Measurements from ENCODE around the gene BPIFB3.

Gene BPIFB3

GRCh38 chr20:33075281-33075680 is 21.6 kb downstream of the BPIFB3 start:
- no peaks in the 10 kb centered on the region for H3K9me3 ChIP-seq (ENCODE audit: control insufficient read depth, insufficient read depth, low read length)
- H3K36me3 ChIP-seq (ENCODE audit: control insufficient read depth, insufficient read depth, low read length) = no peaks in the 10 kb centered on the region
- H3K27ac ChIP-seq (ENCODE audit: low read length) = no peak overlapping the region
- H3K4me1 ChIP-seq (ENCODE audit: control insufficient read depth, insufficient read depth, low read length) = no peaks in the 10 kb centered on the region
- no peaks in the 10 kb centered on the region for H3K27me3 ChIP-seq (ENCODE audit: control insufficient read depth, insufficient read depth, low read length)
- H3K4me3 ChIP-seq (ENCODE audit: low read length) = no peak overlapping the region
- WGBS (ENCODE audit: insufficient coverage, insufficient read length) = no CpG with 5 or more reads among the region's 6 CpGs
- DNase-seq (ENCODE audit: low read depth, low spot score) = no peak

- no peak overlapping the region for H3K4me3 ChIP-seq (ENCODE audit: low read length)
- no CpG with 5 or more reads among the region's 6 CpGs for WGBS (ENCODE audit: insufficient coverage, insufficient read length)
- H3K36me3 ChIP-seq (ENCODE audit: control insufficient read depth, insufficient read depth, low read length) = no peaks in the 10 kb centered on the region
- H3K4me1 ChIP-seq (ENCODE audit: control insufficient read depth, insufficient read depth, low read length) = no peaks in the 10 kb centered on the region
- DNase-seq (ENCODE audit: low read depth, low spot score) = no peak
- no peaks in the 10 kb centered on the region for H3K27me3 ChIP-seq (ENCODE audit: control insufficient read depth, insufficient read depth, low read length)
- no peaks in the 10 kb centered on the region for H3K9me3 ChIP-seq (ENCODE audit: control insufficient read depth, insufficient read depth, low read length)
- H3K27ac ChIP-seq (ENCODE audit: low read length) = no peak overlapping the region
Measured at GRCh38 chr20:33076662-33077372, 23.1 kb downstream of the BPIFB3 start.

GRCh38 chr20:33079259-33079658 is 25.6 kb downstream of the BPIFB3 start, which contains the start of gene BPIFB4:
Gene BPIFB4 (plus strand): TSS chr20:33079643. CDS start chr20:33081527, 1,884 bp downstream.
- Histone ChIP-seq H3K9me3 (ENCODE audit: control insufficient read depth, insufficient read depth, low read length) (no peaks in the 10 kb centered on the region), H3K4me3 (ENCODE audit: low read length) (no peak within 1 kb of the TSS), H3K27ac (ENCODE audit: low read length) (no peak within 1 kb of the TSS), H3K36me3 (ENCODE audit: control insufficient read depth, insufficient read depth, low read length) (no peaks in the 10 kb centered on the region), H3K4me1 (ENCODE audit: control insufficient read depth, insufficient read depth, low read length) (no peaks in the 10 kb centered on the region), H3K27me3 (ENCODE audit: control insufficient read depth, insufficient read depth, low read length) (no peaks in the 10 kb centered on the region)
- DNase-seq (ENCODE audit: low read depth, low spot score) = no peak
- WGBS (ENCODE audit: insufficient coverage, insufficient read length) = no CpG with 5 or more reads among the region's 2 CpGs

GRCh38 chr20:33081411-33082154 is 27.9 kb downstream of the BPIFB3 start:
- Histone ChIP-seq H3K36me3 (ENCODE audit: control insufficient read depth, insufficient read depth, low read length) (no peaks in the 10 kb centered on the region), H3K9me3 (ENCODE audit: control insufficient read depth, insufficient read depth, low read length) (no peaks in the 10 kb centered on the region), H3K4me1 (ENCODE audit: control insufficient read depth, insufficient read depth, low read length) (no peaks in the 10 kb centered on the region), H3K27me3 (ENCODE audit: control insufficient read depth, insufficient read depth, low read length) (no peaks in the 10 kb centered on the region), H3K27ac (ENCODE audit: low read length) (no peak overlapping the region), H3K4me3 (ENCODE audit: low read length) (no peak overlapping the region)
- no peak for DNase-seq (ENCODE audit: low read depth, low spot score)
- WGBS (ENCODE audit: insufficient coverage, insufficient read length) = no CpG with 5 or more reads among the region's 7 CpGs

GRCh38 chr20:33082546-33082945 is 28.8 kb downstream of the BPIFB3 start:
- no peaks in the 10 kb centered on the region for H3K36me3 ChIP-seq (ENCODE audit: control insufficient read depth, insufficient read depth, low read length)
- no peak overlapping the region for H3K4me3 ChIP-seq (ENCODE audit: low read length)

GRCh38 chr20:33083544-33084340 is 30.0 kb downstream of the BPIFB3 start:
- Histone ChIP-seq H3K27me3 (ENCODE audit: control insufficient read depth, insufficient read depth, low read length) (no peaks in the 10 kb centered on the region), H3K9me3 (ENCODE audit: control insufficient read depth, insufficient read depth, low read length) (no peaks in the 10 kb centered on the region), H3K4me1 (ENCODE audit: control insufficient read depth, insufficient read depth, low read length) (no peaks in the 10 kb centered on the region), H3K36me3 (ENCODE audit: control insufficient read depth, insufficient read depth, low read length) (no peaks in the 10 kb centered on the region), H3K4me3 (ENCODE audit: low read length) (no peak overlapping the region), H3K27ac (ENCODE audit: low read length) (no peak overlapping the region)
- WGBS (ENCODE audit: insufficient coverage, insufficient read length) = no CpG with 5 or more reads among the region's 20 CpGs
- no peak for DNase-seq (ENCODE audit: low read depth, low spot score)

More at GRCh38 chr20:33082546-33082945, 28.8 kb downstream of the BPIFB3 start:
- H3K9me3 ChIP-seq (ENCODE audit: control insufficient read depth, insufficient read depth, low read length) = no peaks in the 10 kb centered on the region
- no peak overlapping the region for H3K27ac ChIP-seq (ENCODE audit: low read length)
- DNase-seq (ENCODE audit: low read depth, low spot score) = no peak
- H3K4me1 ChIP-seq (ENCODE audit: control insufficient read depth, insufficient read depth, low read length) = no peaks in the 10 kb centered on the region
- WGBS (ENCODE audit: insufficient coverage, insufficient read length) = no CpG with 5 or more reads among the region's 6 CpGs
- no peaks in the 10 kb centered on the region for H3K27me3 ChIP-seq (ENCODE audit: control insufficient read depth, insufficient read depth, low read length)

GRCh38 chr20:33084722-33085121 is 31.0 kb downstream of the BPIFB3 start:
- WGBS (ENCODE audit: insufficient coverage, insufficient read length) = no CpG with 5 or more reads among the region's 15 CpGs
- no peaks in the 10 kb centered on the region for H3K9me3 ChIP-seq (ENCODE audit: control insufficient read depth, insufficient read depth, low read length)

GRCh38 chr20:33086052-33086722 is 32.5 kb downstream of the BPIFB3 start:
- Histone ChIP-seq H3K9me3 (ENCODE audit: control insufficient read depth, insufficient read depth, low read length) (no peaks in the 10 kb centered on the region), H3K4me1 (ENCODE audit: control insufficient read depth, insufficient read depth, low read length) (no peaks in the 10 kb centered on the region), H3K36me3 (ENCODE audit: control insufficient read depth, insufficient read depth, low read length) (no peaks in the 10 kb centered on the region), H3K4me3 (ENCODE audit: low read length) (no peak overlapping the region), H3K27me3 (ENCODE audit: control insufficient read depth, insufficient read depth, low read length) (no peaks in the 10 kb centered on the region), H3K27ac (ENCODE audit: low read length) (no peak overlapping the region)
- no peak for DNase-seq (ENCODE audit: low read depth, low spot score)
- no CpG with 5 or more reads among the region's 14 CpGs for WGBS (ENCODE audit: insufficient coverage, insufficient read length)

More at GRCh38 chr20:33084722-33085121, 31.0 kb downstream of the BPIFB3 start:
- DNase-seq (ENCODE audit: low read depth, low spot score) = no peak
- Histone ChIP-seq H3K4me1 (ENCODE audit: control insufficient read depth, insufficient read depth, low read length) (no peaks in the 10 kb centered on the region), H3K27me3 (ENCODE audit: control insufficient read depth, insufficient read depth, low read length) (no peaks in the 10 kb centered on the region), H3K27ac (ENCODE audit: low read length) (no peak overlapping the region), H3K4me3 (ENCODE audit: low read length) (no peak overlapping the region), H3K36me3 (ENCODE audit: control insufficient read depth, insufficient read depth, low read length) (no peaks in the 10 kb centered on the region)

GRCh38 chr20:33091147-33091546 is 37.4 kb downstream of the BPIFB3 start:
- H3K27me3 ChIP-seq (ENCODE audit: control insufficient read depth, insufficient read depth, low read length) = no peaks in the 10 kb centered on the region
- no CpG with 5 or more reads among the region's 3 CpGs for WGBS (ENCODE audit: insufficient coverage, insufficient read length)
- H3K36me3 ChIP-seq (ENCODE audit: control insufficient read depth, insufficient read depth, low read length) = no peaks in the 10 kb centered on the region
- no peak overlapping the region for H3K27ac ChIP-seq (ENCODE audit: low read length)
- H3K4me3 ChIP-seq (ENCODE audit: low read length) = no peak overlapping the region
- no peak for DNase-seq (ENCODE audit: low read depth, low spot score)
- H3K9me3 ChIP-seq (ENCODE audit: control insufficient read depth, insufficient read depth, low read length) = no peaks in the 10 kb centered on the region
- H3K4me1 ChIP-seq (ENCODE audit: control insufficient read depth, insufficient read depth, low read length) = no peaks in the 10 kb centered on the region

GRCh38 chr20:33091693-33092092 is 38.0 kb downstream of the BPIFB3 start:
- no peak overlapping the region for H3K27ac ChIP-seq (ENCODE audit: low read length)
- no peaks in the 10 kb centered on the region for H3K9me3 ChIP-seq (ENCODE audit: control insufficient read depth, insufficient read depth, low read length)
- no peaks in the 10 kb centered on the region for H3K4me1 ChIP-seq (ENCODE audit: control insufficient read depth, insufficient read depth, low read length)
- no peak overlapping the region for H3K4me3 ChIP-seq (ENCODE audit: low read length)
- DNase-seq (ENCODE audit: low read depth, low spot score) = no peak
- no peaks in the 10 kb centered on the region for H3K36me3 ChIP-seq (ENCODE audit: control insufficient read depth, insufficient read depth, low read length)
- H3K27me3 ChIP-seq (ENCODE audit: control insufficient read depth, insufficient read depth, low read length) = no peaks in the 10 kb centered on the region
- whole genome bisulfite sequencing (ENCODE audit: insufficient coverage, insufficient read length) = no CpG with 5 or more reads among the region's 3 CpGs

Measured in iPS DF 6.9 (cell line).